GM18508 (cell line): ENCODE data around the gene IFNA8.
"Not testable (repeated sequence)": the region's sequence is repeated elsewhere in the genome, so short reads cannot be mapped to it uniquely, and the experiment has no call there.

Experiments
- ATAC-seq: cut with Tn5 transposase; IDR thresholded peaks from one replicate; pipeline ENCODE4 v1.9.1; 2021; ENCODE audit warnings: moderate number of reproducible peaks; ENCODE audit not compliant: insufficient read depth, unreplicated experiment

Gene IFNA8

GRCh38 chr9:21415493-21416267, 6.8 kb downstream of the IFNA8 start:
- no peak for ATAC-seq

DNA sequence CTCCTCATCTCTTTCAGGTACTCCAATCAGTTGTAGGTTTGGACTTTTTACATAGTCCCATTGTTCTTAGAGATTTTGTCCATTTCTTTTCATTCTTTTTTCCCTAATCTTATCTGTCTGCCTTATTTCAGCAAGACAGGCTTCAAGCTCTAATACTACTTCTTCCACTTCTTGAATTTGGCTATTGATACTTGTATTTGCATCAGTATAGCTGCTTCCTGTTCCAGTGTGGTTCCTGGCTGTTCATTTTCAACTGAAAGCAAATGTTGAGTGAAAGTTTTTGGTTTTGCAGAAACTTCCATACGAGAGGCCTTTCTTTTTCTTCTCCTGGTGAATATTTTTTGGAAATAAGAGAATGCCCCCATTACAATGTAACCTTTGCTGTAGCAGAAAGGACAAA, 19.3 kb downstream of the IFNA8 start:
- no peak for ATAC-seq

DNA sequence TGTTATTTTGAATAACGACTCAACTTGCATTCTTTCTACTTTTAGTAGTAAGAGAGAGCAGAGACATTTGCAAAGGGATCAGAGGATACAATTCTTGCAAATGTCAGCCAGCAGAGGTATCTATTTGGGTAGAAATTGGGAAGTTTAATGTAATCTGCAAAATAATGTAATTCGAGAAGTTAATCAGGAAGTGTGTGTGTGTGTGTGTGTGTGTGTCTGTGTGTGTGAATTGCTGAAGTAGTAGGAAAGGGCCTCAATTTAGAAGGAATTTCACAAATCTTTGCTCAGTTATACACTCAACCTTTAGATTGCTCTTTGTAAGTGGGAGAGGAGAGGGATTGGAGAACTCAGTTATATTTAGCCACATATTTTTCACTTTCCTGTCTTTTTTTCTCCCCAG, 20.3 kb downstream of the IFNA8 start:
- no peak for ATAC-seq

DNA sequence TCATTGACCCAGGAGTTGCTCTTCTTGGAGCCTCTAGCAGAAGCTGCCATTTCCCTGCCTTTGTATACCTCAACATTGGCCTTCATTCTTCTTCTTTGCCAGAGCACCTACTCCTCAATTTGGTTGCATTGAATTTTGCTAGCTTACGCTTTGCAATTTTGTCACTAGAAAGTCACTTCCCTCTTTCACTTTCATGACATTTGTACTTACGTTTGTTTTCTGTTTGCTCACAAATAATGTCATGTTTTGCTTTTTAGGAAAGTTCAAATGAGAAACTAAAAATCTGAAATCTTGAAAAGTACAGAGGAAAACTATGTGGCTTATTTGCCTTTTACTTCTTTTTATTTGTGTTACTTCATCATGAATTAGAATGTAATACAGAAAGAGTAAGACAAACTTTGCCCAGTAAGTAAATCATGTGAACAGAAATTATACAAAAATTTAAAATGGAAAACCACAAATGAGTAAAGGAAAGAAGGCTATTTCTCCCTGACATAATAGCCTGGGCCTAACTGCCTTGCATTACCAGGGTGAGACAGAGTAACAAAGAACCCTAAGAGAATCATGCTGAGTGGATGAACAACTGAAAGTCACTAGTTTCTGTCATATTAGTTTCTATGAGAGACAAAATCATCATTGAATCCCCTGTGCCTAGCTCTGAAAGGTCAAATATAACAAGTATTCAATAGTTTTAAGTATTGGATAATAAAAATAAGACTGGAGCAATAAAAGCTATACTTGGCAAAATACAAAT, 23.9 kb downstream of the IFNA8 start:
- peak; percentile 57 for ATAC-seq

- no peak for ATAC-seq
Observed at GRCh38 chr9:21434202-21435014, 25.5 kb downstream of the IFNA8 start.

DNA sequence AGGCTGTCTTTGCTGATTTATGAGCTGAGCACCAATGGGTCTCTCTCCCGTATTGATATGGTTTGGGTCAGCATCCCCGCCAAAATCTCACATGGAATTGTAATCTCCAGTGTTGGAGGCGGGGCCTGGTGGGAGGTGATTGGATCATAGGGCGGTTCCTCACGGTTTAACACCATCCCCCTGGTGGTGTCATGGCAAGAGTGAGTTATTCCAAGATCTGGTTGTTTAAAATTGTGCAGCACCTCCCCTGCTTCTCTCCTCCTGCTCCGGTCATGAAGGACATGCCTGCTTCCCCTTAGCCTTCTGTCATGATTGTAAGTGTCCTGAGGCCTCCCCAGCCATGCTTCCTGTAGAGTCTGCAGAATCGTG, 26.1 kb downstream of the IFNA8 start:
- ATAC-seq, result not testable (repeated sequence)

GRCh38 chr9:21440139-21440538, 31.2 kb downstream of the IFNA8 start, which contains the start of gene IFNA1:
Gene IFNA1 (plus strand): TSS chr9:21440439. CDS start chr9:21440508, 69 bp downstream.
- ATAC-seq, result no peak

GRCh38 chr9:21443849-21444625, 35.1 kb downstream of the IFNA8 start:
- ATAC-seq, result peak; percentile 88

- not testable (repeated sequence) for ATAC-seq
Observed at GRCh38 chr9:21449312-21449711, 40.4 kb downstream of the IFNA8 start.

DNA sequence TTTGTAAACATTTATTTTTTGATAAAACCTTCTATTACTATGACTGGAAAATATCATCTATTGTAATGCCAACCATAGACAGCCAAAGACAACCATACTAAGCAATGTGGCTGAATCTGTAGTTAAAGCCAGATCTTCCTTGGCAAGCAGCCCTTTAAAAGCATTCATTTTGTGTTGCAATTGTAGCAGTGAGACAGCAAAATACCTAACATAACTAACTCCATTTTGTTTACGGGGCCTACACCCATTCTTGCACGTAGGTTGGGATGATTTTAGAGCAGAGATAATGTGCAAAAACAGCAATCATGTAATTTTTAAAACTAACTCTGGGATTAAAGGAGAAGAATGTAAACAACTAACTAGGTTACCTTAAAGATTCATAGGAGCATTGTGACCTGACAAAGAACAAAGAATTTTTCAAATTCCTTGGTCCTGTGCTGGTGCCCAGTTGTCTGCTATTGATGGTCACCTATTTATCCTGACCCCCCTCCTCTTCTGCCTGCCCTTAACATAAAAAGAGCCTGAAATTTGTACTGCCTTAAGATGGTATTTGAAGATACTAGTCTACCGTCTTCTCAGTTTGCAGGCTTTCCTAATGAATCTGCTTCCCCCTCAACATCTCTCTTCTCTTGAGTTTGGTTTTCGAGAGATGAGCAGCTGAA, 41.9 kb downstream of the IFNA8 start:
- ATAC-seq, result no peak

GRCh38 chr9:21452681-21453080, 43.8 kb downstream of the IFNA8 start:
- ATAC-seq, result no peak

- ATAC-seq, result no peak
Observed at GRCh38 chr9:21454149-21454548, 45.2 kb downstream of the IFNA8 start.

GRCh38 chr9:21455320-21455719, 46.4 kb downstream of the IFNA8 start:
- peak; percentile 58 for ATAC-seq
